HepG2 (cell line): ENCODE measurements around the gene EMCN. TPM values are rescaled to one million over a fixed set of nuclear protein-coding genes. Genes with fewer than 3 reads are reported as not detected.

Experiments used
- ATAC-seq: fragments of 200-7000 bp; cut with Tn5 transposase; 3 replicates; pipeline ENCODE4 v1.9.1; 2020; ENCODE audit warnings: mild to moderate bottlenecking, moderate library complexity
- BruUV-seq: library from RNA; stranded (reverse); fragments of 400-500 nt; replicated peaks from 2 replicates; lab custom pipeline; 2021; lab: Mats Ljungman, UMichigan
- CTCF ChIA-PET: fragments of 300-600 bp; formaldehyde crosslinking; extraction: SDS; loops from one replicate; lab custom pipeline; 2021; ENCODE audit warnings: low total read pairs, inconsistent platforms, low intra/inter-chr PET ratio; lab: Yijun Ruan, JAX
- POLR2A ChIA-PET: fragments of 350-600 bp; sonication (Branson Sonifier 250); formaldehyde crosslinking; loops from one replicate; lab custom pipeline; 2020; ENCODE audit warnings: antibody characterized with exemption, inconsistent platforms; lab: Yijun Ruan, JAX
- DNase-seq: peaks from one replicate; pipeline ENCODE4 v3.0.0-alpha.2; 2015; ENCODE audit warnings: low spot score
- FAIRE-seq: peaks from 3 replicates; lab custom pipeline; 2011; peaks lifted over from hg19 to GRCh38; lab: Jason Lieb, UNC
- H2AFZ ChIP-seq: one replicate; pipeline ENCODE4 v1.6.1; 2011; ENCODE audit warnings: low read length, inconsistent platforms
- H3K27ac ChIP-seq: fragments of 300-600 bp; 3 replicates; pipeline ENCODE4 v1.8.0; 2011; ENCODE audit warnings: mixed run types, mild to moderate bottlenecking, mixed read lengths, low read length, inconsistent platforms; ENCODE audit not compliant: insufficient read depth; ENCODE audit errors: extremely low read length
- H3K27me3 ChIP-seq, 2 experiments: fragments of 200-600 bp in 1 of 2; 2 replicates in 1 of 2; 3 replicates in 1 of 2; pipeline versions ENCODE4 v1.6.0 to v1.8.0; 2011; ENCODE audit warnings: low read length in 2 of 2, mild to moderate bottlenecking in 2 of 2, moderate library complexity in 2 of 2, inconsistent platforms in 1 of 2; ENCODE audit not compliant: insufficient read depth in 2 of 2, control insufficient read depth in 1 of 2
- H3K36me3 ChIP-seq, 2 experiments: fragments of 200-600 bp in 1 of 2; replicated peaks in 1 of 2; 2 replicates in 1 of 2; 3 replicates in 1 of 2; pipeline versions ENCODE4 v1.5.1 to v1.8.0; 2011; ENCODE audit warnings: low read length in 2 of 2, inconsistent platforms in 1 of 2; ENCODE audit not compliant: insufficient read depth in 2 of 2, control insufficient read depth in 1 of 2
- H3K4me1 ChIP-seq: 2 replicates; pipeline ENCODE4 v1.5.1; 2012; ENCODE audit warnings: low read length, inconsistent platforms; ENCODE audit not compliant: insufficient read depth
- H3K4me2 ChIP-seq: 2 replicates; pipeline ENCODE4 v1.6.0; 2011; ENCODE audit warnings: low read depth, low read length, inconsistent platforms
- H3K4me3 ChIP-seq, 3 experiments: fragments of 200-600 bp in 1 of 3; sonication (generic), shearing (Covaris generic) in 1 of 3; replicated peaks in 1 of 3; 2 replicates each; pipeline ENCODE4 v1.5.1; 2011 to 2016; ENCODE audit warnings: low read length in 3 of 3, inconsistent platforms in 2 of 3, low read depth in 2 of 3, mild to moderate bottlenecking in 2 of 3, control low read depth in 1 of 3, mixed read lengths in 1 of 3; ENCODE audit not compliant: insufficient read depth in 1 of 3
- H3K79me2 ChIP-seq: one replicate; pipeline ENCODE4 v1.6.1; 2011; ENCODE audit warnings: low read length, inconsistent platforms; ENCODE audit not compliant: insufficient read depth
- H3K9ac ChIP-seq: 2 replicates; pipeline ENCODE4 v1.6.0; 2011; ENCODE audit warnings: mild to moderate bottlenecking, low read depth, low read length, inconsistent platforms; ENCODE audit not compliant: insufficient read depth
- H3K9me3 ChIP-seq: 2 replicates; pipeline ENCODE4 v1.5.1; 2012; ENCODE audit warnings: mild to moderate bottlenecking, low read length
- H4K20me1 ChIP-seq: 2 replicates; pipeline ENCODE4 v1.6.0; 2011; ENCODE audit warnings: inconsistent platforms, mild to moderate bottlenecking, low read length, moderate library complexity; ENCODE audit not compliant: insufficient read depth
- CENPX ChIP-seq: sonication (generic); formaldehyde crosslinking; IDR thresholded peaks from 2 replicates; pipeline ENCODE4 v1.9.0; 2021; ENCODE audit warnings: mild to moderate bottlenecking, missing genetic modification reagents, moderate library complexity
- KAT8 ChIP-seq: IDR thresholded peaks from 2 replicates; pipeline ENCODE4 v1.6.1; 2016; ENCODE audit warnings: missing genetic modification reagents, missing compliant biosample characterization
- NCOA2 ChIP-seq: sonication (generic); formaldehyde crosslinking; IDR thresholded peaks from 2 replicates; pipeline ENCODE4 v1.8.0; 2022; ENCODE audit warnings: inconsistent platforms
- NR2C2 ChIP-seq: sonication (generic); formaldehyde crosslinking; IDR thresholded peaks from 2 replicates; pipeline ENCODE4 v1.4.0; 2020; ENCODE audit warnings: missing genetic modification reagents, mild to moderate bottlenecking, moderate library complexity, borderline replicate concordance
- TCF7 ChIP-seq: sonication (generic); IDR thresholded peaks from 2 replicates; pipeline ENCODE4 v1.6.1; 2016; ENCODE audit warnings: antibody characterized with exemption, low read depth
- ZBTB42 ChIP-seq: sonication (generic); formaldehyde crosslinking; IDR thresholded peaks from 2 replicates; pipeline ENCODE4 v1.5.0; 2020; ENCODE audit warnings: mild to moderate bottlenecking, missing genetic modification reagents
- ZNF34 ChIP-seq: sonication (generic); formaldehyde crosslinking; IDR thresholded peaks from 2 replicates; pipeline ENCODE4 v1.4.0; 2020; ENCODE audit warnings: mild to moderate bottlenecking, missing genetic modification reagents, borderline replicate concordance
- ZNF547 ChIP-seq: sonication (generic); formaldehyde crosslinking; IDR thresholded peaks from 2 replicates; pipeline ENCODE4 v1.5.1; 2020; ENCODE audit warnings: mild to moderate bottlenecking, missing genetic modification reagents
- WGBS: methylation state at CpG from one replicate; pipeline ENCODE4 v1.1.6; 2017; ENCODE audit warnings: low lambda C conversion rate; 5-methylcytosine and 5-hydroxymethylcytosine counted together
- in situ Hi-C: cut with HindIII; loops from 2 replicates; pipeline ENCODE4 v1.10.0; 2017; ENCODE audit warnings: low pct_unique_long_range_greater_than_20kb; ENCODE audit not compliant: extremely low pct_ligation_motif_present
- intact Hi-C: fragments of 100-400 bp; cut with micrococcal nuclease; formaldehyde crosslinking; loops from one replicate; pipeline ENCODE4 v1.10.0; 2022; ENCODE audit not compliant: unreplicated experiment
- polyA plus RNA-seq, 8 experiments: library from polyadenylated mRNA; depleted of rRNA in 3 of 8; stranded (reverse) in 7 of 8; unstranded in 1 of 8; fragments of >200 nt; fragmentation: Illumina TruSeq in 4 of 8; extraction: Trizol in 4 of 8; gene quantifications; 2 replicates each; pipeline versions ENCODE4 v1.2.1 to v1.2.3, GENCODE V29; 2011 to 2016; ENCODE audit warnings: low read depth in 4 of 8, missing spikeins in 1 of 8, mixed read lengths in 1 of 8; ENCODE audit not compliant: insufficient read depth in 1 of 8
- total RNA-seq, 5 experiments: library from RNA; depleted of rRNA; stranded (reverse); fragments of >200 nt; fragmentation: Illumina TruSeq; extraction: Trizol; gene quantifications; 2 replicates each; pipeline ENCODE4 v1.2.3, GENCODE V29; 2016; ENCODE audit warnings: low read depth in 1 of 5
- TF ChIP-seq, protein P1 (sequence below): sonication (generic); formaldehyde crosslinking; IDR thresholded peaks from 2 replicates; pipeline ENCODE4 v1.8.0; 2022; ENCODE audit warnings: mild to moderate bottlenecking, missing genetic modification reagents
- TF ChIP-seq, protein P2 (sequence below): sonication (generic); IDR thresholded peaks from 2 replicates; pipeline ENCODE4 v1.6.1; 2016; ENCODE audit warnings: low read depth, borderline replicate concordance
- TF ChIP-seq, protein P3 (sequence below): sonication (generic); formaldehyde crosslinking; IDR thresholded peaks from 2 replicates; pipeline ENCODE4 v1.4.0; 2020; ENCODE audit warnings: low read depth, mild to moderate bottlenecking, missing genetic modification reagents
- TF ChIP-seq, protein P4 (sequence below): sonication (generic); formaldehyde crosslinking; IDR thresholded peaks from 2 replicates; pipeline ENCODE4 v1.4.0; 2020; ENCODE audit warnings: missing genetic modification reagents
- TF ChIP-seq, protein P5 (sequence below): sonication (generic); formaldehyde crosslinking; IDR thresholded peaks from 2 replicates; pipeline ENCODE4 v1.4.0; 2020; ENCODE audit warnings: missing genetic modification reagents

The EMCN gene
- total and polyA plus RNA-seq, 2 of the 13 experiments (the other 11 are each of a cell fraction or from before 2014, with no cell fraction given): not detected

DNA sequence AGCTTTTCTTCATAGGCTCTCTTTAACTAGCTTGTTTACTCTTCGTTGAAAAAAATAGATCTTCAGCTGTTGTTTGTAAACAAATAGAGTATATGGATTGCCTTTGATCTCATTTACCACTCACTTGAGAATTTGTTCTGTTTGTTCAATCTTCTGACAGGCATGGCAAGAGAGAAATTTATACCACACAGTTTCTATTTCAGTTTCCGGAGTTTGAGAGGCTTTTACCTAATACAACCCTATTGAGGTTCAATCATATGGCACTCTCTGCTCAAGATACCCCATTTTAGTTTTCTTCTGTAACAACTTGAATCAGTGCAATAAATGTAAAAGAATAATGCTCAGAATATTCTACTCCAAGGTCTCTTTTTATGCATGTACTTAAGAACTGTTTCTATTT lies 148.0 kb downstream of the EMCN start:
- intact Hi-C loops (loop anchor here (5.0 kb wide), 1 partner anchor 1892 kb away; no protein-coding TSS in a partner anchor), in situ Hi-C loops (no loop called here)
- H3K36me3 ChIP-seq: no peaks in the 10 kb centered on the region
- no peaks in the 10 kb centered on the region for H3K79me2 ChIP-seq
- FAIRE-seq (no peak), DNase-seq (no peak), ATAC-seq (no peak)
- H3K9me3 ChIP-seq: no peaks in the 10 kb centered on the region
- 0% methylated on average over 2 of the region's 2 CpGs for WGBS
- H3K4me2 ChIP-seq: no peak overlapping the region
- ChIA-PET CTCF (no interaction called here), POLR2A (no interaction called here)
- no peak overlapping the region for H3K4me3 ChIP-seq
- no peaks in the 10 kb centered on the region for H4K20me1 ChIP-seq
- no peak overlapping the region for H3K27ac ChIP-seq
- H2AFZ ChIP-seq: no peak overlapping the region
- no peak for TF ChIP-seq KAT8 (CRISPR knock-in tag)
- no peak for TF ChIP-seq NCOA2 (CRISPR knock-in tag)
- TF ChIP-seq, protein P1, sequence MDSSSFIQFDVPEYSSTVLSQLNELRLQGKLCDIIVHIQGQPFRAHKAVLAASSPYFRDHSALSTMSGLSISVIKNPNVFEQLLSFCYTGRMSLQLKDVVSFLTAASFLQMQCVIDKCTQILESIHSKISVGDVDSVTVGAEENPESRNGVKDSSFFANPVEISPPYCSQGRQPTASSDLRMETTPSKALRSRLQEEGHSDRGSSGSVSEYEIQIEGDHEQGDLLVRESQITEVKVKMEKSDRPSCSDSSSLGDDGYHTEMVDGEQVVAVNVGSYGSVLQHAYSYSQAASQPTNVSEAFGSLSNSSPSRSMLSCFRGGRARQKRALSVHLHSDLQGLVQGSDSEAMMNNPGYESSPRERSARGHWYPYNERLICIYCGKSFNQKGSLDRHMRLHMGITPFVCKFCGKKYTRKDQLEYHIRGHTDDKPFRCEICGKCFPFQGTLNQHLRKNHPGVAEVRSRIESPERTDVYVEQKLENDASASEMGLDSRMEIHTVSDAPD (CRISPR knock-in tag): no peak
- TF ChIP-seq ZNF547 (CRISPR knock-in tag): no peak
- TF ChIP-seq CENPX (CRISPR knock-in tag): no peak
- no peak for TF ChIP-seq ZNF34
- TF ChIP-seq, protein P2, sequence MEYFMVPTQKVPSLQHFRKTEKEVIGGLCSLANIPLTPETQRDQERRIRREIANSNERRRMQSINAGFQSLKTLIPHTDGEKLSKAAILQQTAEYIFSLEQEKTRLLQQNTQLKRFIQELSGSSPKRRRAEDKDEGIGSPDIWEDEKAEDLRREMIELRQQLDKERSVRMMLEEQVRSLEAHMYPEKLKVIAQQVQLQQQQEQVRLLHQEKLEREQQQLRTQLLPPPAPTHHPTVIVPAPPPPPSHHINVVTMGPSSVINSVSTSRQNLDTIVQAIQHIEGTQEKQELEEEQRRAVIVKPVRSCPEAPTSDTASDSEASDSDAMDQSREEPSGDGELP: no peak
- no peak for TF ChIP-seq TCF7
- no peak for TF ChIP-seq ZBTB42 (CRISPR knock-in tag)
- TF ChIP-seq, protein P3, sequence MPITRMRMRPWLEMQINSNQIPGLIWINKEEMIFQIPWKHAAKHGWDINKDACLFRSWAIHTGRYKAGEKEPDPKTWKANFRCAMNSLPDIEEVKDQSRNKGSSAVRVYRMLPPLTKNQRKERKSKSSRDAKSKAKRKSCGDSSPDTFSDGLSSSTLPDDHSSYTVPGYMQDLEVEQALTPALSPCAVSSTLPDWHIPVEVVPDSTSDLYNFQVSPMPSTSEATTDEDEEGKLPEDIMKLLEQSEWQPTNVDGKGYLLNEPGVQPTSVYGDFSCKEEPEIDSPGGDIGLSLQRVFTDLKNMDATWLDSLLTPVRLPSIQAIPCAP (CRISPR knock-in tag): no peak
- TF ChIP-seq, protein P4, sequence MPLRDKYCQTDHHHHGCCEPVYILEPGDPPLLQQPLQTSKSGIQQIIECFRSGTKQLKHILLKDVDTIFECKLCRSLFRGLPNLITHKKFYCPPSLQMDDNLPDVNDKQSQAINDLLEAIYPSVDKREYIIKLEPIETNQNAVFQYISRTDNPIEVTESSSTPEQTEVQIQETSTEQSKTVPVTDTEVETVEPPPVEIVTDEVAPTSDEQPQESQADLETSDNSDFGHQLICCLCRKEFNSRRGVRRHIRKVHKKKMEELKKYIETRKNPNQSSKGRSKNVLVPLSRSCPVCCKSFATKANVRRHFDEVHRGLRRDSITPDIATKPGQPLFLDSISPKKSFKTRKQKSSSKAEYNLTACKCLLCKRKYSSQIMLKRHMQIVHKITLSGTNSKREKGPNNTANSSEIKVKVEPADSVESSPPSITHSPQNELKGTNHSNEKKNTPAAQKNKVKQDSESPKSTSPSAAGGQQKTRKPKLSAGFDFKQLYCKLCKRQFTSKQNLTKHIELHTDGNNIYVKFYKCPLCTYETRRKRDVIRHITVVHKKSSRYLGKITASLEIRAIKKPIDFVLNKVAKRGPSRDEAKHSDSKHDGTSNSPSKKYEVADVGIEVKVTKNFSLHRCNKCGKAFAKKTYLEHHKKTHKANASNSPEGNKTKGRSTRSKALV: no peak
- TF ChIP-seq, protein P5, sequence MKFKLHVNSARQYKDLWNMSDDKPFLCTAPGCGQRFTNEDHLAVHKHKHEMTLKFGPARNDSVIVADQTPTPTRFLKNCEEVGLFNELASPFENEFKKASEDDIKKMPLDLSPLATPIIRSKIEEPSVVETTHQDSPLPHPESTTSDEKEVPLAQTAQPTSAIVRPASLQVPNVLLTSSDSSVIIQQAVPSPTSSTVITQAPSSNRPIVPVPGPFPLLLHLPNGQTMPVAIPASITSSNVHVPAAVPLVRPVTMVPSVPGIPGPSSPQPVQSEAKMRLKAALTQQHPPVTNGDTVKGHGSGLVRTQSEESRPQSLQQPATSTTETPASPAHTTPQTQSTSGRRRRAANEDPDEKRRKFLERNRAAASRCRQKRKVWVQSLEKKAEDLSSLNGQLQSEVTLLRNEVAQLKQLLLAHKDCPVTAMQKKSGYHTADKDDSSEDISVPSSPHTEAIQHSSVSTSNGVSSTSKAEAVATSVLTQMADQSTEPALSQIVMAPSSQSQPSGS (CRISPR knock-in tag): no peak
- no peak for TF ChIP-seq NR2C2 (CRISPR knock-in tag)
- no peaks in the 10 kb centered on the region for H3K27me3 ChIP-seq
- no peak overlapping the region for H3K9ac ChIP-seq
- H3K4me1 ChIP-seq: no peaks in the 10 kb centered on the region
- no TSS peak for BruUV-seq
